Vagina (tissue), 2 donors: Measurements from ENCODE around the gene GMEB2.

Experiments
- CTCF ChIP-seq, 3 experiments: fragments of 450-650 bp in 2 of 3; fragments of 200-600 bp in 1 of 3; sonication (generic) in 1 of 3; IDR thresholded peaks; one replicate each; pipeline ENCODE4 v1.5.1; 2017 to 2019; ENCODE audit warnings: antibody characterized with exemption in 3 of 3, mild to moderate bottlenecking in 2 of 3, moderate library complexity in 2 of 3
- POLR2A ChIP-seq, 2 donors: fragments of 450-650 bp; IDR thresholded peaks; one replicate each; pipeline ENCODE4 v1.6.1; 2017; ENCODE audit warnings: antibody characterized with exemption in 2 of 2, mild to moderate bottlenecking in 2 of 2, moderate library complexity in 2 of 2
- POLR2AphosphoS5 ChIP-seq, 2 donors: sonication (generic); formaldehyde crosslinking; IDR thresholded peaks; one replicate each; pipeline ENCODE4 v1.9.0; 2017; ENCODE audit warnings: antibody characterized with exemption in 2 of 2, mild to moderate bottlenecking in 2 of 2, low read depth in 1 of 2; ENCODE audit not compliant: insufficient read depth in 1 of 2

DNA sequence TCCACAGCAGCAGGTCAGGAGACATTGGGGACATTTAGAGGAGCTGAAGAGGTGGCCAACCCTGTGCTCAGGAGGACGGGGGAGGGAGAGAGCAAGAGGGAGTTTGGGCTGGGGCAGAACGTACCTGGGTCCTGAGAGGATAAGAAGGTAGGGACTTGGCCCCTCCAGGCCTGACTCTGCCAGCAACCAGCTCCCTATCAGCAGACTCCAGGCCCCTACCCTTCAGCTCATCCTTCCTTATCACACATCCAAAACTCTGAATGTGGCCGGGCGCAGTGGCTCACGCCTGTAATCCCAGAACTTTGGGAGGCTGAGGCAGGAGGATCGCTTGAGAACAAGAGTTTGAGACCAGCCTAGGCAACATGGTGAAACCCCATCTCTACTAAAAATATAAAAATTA is 21.3 kb upstream of the GMEB2 start:
- TF ChIP-seq CTCF (IDR thresholded peaks at IDR 0.05) (no peak), POLR2A (IDR thresholded peaks at IDR 0.05) (no peak), POLR2AphosphoS5 (IDR thresholded peaks at IDR 0.05; ENCODE audit: insufficient read depth in 1 of 2, low read depth in 1 of 2) (no peak)
